GM23338 (cell line): ENCODE data around the gene INPP4A. TPM values are rescaled to one million over a fixed set of nuclear protein-coding genes. Genes with fewer than 3 reads are reported as not detected.

Experiments used
- ATAC-seq: fragments of 200-7000 bp; cut with Tn5 transposase; 3 replicates; pipeline ENCODE4 v1.9.1; 2020
- DNase-seq: peaks from one replicate; pipeline ENCODE4 v3.0.0-alpha.2; 2015; ENCODE audit warnings: low spot score
- H2AFZ ChIP-seq: fragments of 200-600 bp; sonication (generic); 2 replicates; pipeline ENCODE4 v1.8.0; 2016; ENCODE audit warnings: antibody characterized with exemption, mild to moderate bottlenecking, moderate library complexity
- H3F3A ChIP-seq: fragments of 200-600 bp; sonication (generic); replicated peaks from 2 replicates; pipeline ENCODE4 v1.8.0; 2017; ENCODE audit warnings: antibody characterized with exemption, mixed run types, low read depth
- H3K27ac ChIP-seq: fragments of 200-600 bp; sonication (generic); 2 replicates; pipeline ENCODE4 v1.6.1; 2016; ENCODE audit warnings: low read depth
- H3K27me3 ChIP-seq: fragments of 200-600 bp; sonication (generic); 2 replicates; pipeline ENCODE4 v1.8.0; 2016; ENCODE audit warnings: mild to moderate bottlenecking, mixed run types, moderate library complexity; ENCODE audit not compliant: insufficient read depth
- H3K36me3 ChIP-seq: fragments of 200-600 bp; sonication (generic); 2 replicates; pipeline ENCODE4 v1.8.0; 2016; ENCODE audit warnings: mild to moderate bottlenecking; ENCODE audit not compliant: insufficient read depth
- H3K4me1 ChIP-seq: fragments of 200-600 bp; sonication (generic); 2 replicates; pipeline ENCODE4 v1.8.0; 2016; ENCODE audit warnings: mild to moderate bottlenecking, moderate library complexity; ENCODE audit not compliant: insufficient read depth
- H3K4me2 ChIP-seq: fragments of 200-600 bp; sonication (generic); 2 replicates; pipeline ENCODE4 v1.7.1; 2017; ENCODE audit warnings: mixed run types
- H3K4me3 ChIP-seq: fragments of 200-600 bp; sonication (generic); 2 replicates; pipeline ENCODE4 v1.6.1; 2016; ENCODE audit warnings: mixed run types
- H3K79me2 ChIP-seq: fragments of 200-600 bp; sonication (generic); replicated peaks from 2 replicates; pipeline ENCODE4 v1.8.0; 2017; ENCODE audit warnings: mild to moderate bottlenecking; ENCODE audit not compliant: insufficient read depth
- H3K9me2 ChIP-seq: fragments of 200-600 bp; sonication (generic); 2 replicates; pipeline ENCODE4 v1.8.0; 2017; ENCODE audit not compliant: insufficient read depth
- H4K20me1 ChIP-seq: fragments of 200-600 bp; sonication (generic); replicated peaks from 2 replicates; pipeline ENCODE4 v1.8.0; 2017; ENCODE audit warnings: mild to moderate bottlenecking; ENCODE audit not compliant: insufficient read depth
- H3K27ac Mint-ChIP-seq: 2 replicates; pipeline ENCODE4 v1.8.0; 2020; ENCODE audit warnings: inconsistent platforms, mild to moderate bottlenecking, moderate library complexity, mixed read lengths
- H3K27me3 Mint-ChIP-seq: 3 replicates; pipeline ENCODE4 v1.8.0; 2022; ENCODE audit warnings: low read depth, mild to moderate bottlenecking, moderate library complexity, mixed read lengths, inconsistent platforms; ENCODE audit not compliant: insufficient read depth, poor library complexity
- H3K36me3 Mint-ChIP-seq: 3 replicates; pipeline ENCODE4 v1.8.0; 2021; ENCODE audit warnings: low read depth, mild to moderate bottlenecking, inconsistent platforms, moderate library complexity, mixed read lengths
- H3K4me1 Mint-ChIP-seq: 3 replicates; pipeline ENCODE4 v1.8.0; 2020; ENCODE audit warnings: mild to moderate bottlenecking, inconsistent platforms, mixed read lengths
- H3K4me3 Mint-ChIP-seq: 3 replicates; pipeline ENCODE4 v1.8.0; 2021; ENCODE audit warnings: moderate library complexity, mild to moderate bottlenecking, inconsistent platforms, mixed read lengths
- H3K9me3 Mint-ChIP-seq: 3 replicates; pipeline ENCODE4 v1.8.0; 2020; ENCODE audit warnings: moderate library complexity, mild to moderate bottlenecking, inconsistent platforms, mixed read lengths
- CREB1 ChIP-seq: fragments of 250-450 bp; sonication (Bioruptor Pico); IDR thresholded peaks from 2 replicates; pipeline ENCODE4 v1.5.0; 2020; ENCODE audit warnings: low read depth, mild to moderate bottlenecking, moderate library complexity
- ETS1 ChIP-seq: IDR thresholded peaks from 2 replicates; pipeline ENCODE4 v1.6.1; 2016; ENCODE audit warnings: antibody characterized with exemption
- EZH2 ChIP-seq: fragments of 200-600 bp; sonication (generic); IDR thresholded peaks from one replicate; pipeline ENCODE4 v1.8.0; 2017; ENCODE audit warnings: antibody characterized with exemption, mild to moderate bottlenecking, low read depth; ENCODE audit not compliant: unreplicated experiment
- EZH2phosphoT487 ChIP-seq: fragments of 200-600 bp; sonication (generic); IDR thresholded peaks from one replicate; pipeline ENCODE4 v1.8.1; 2018; ENCODE audit warnings: antibody characterized with exemption; ENCODE audit not compliant: unreplicated experiment
- JUNB ChIP-seq: IDR thresholded peaks from one replicate; pipeline ENCODE4 v1.6.1; 2016; ENCODE audit warnings: antibody characterized with exemption; ENCODE audit not compliant: unreplicated experiment
- NANOG ChIP-seq: IDR thresholded peaks from 2 replicates; pipeline ENCODE4 v1.6.1; 2016; ENCODE audit warnings: antibody characterized with exemption, borderline replicate concordance
- POLR2AphosphoS5 ChIP-seq: IDR thresholded peaks from 2 replicates; pipeline ENCODE4 v1.6.1; 2016; ENCODE audit warnings: antibody characterized with exemption, low read depth
- STAT1 ChIP-seq: IDR thresholded peaks from one replicate; pipeline ENCODE4 v1.6.1; 2016; ENCODE audit warnings: antibody characterized with exemption; ENCODE audit not compliant: unreplicated experiment
- ZNF114 ChIP-seq: fragments of 250-450 bp; sonication (Bioruptor Pico); IDR thresholded peaks from 2 replicates; pipeline ENCODE4 v1.5.0; 2020; ENCODE audit warnings: mild to moderate bottlenecking, moderate library complexity
- ZNF331 ChIP-seq: fragments of 250-450 bp; sonication (Bioruptor Pico); IDR thresholded peaks from 2 replicates; pipeline ENCODE4 v1.5.0; 2020; ENCODE audit warnings: low read depth, mild to moderate bottlenecking, moderate library complexity
- ZNF462 ChIP-seq: fragments of 250-450 bp; sonication (Bioruptor Pico); IDR thresholded peaks from 2 replicates; pipeline ENCODE4 v1.5.0; 2020; ENCODE audit warnings: mild to moderate bottlenecking, moderate library complexity
- polyA plus RNA-seq: library from polyadenylated mRNA; unstranded; fragments of >200 nt; fragmentation: Nextera tagmentation; extraction: Ambion mirVana; gene quantifications from 2 replicates; pipeline ENCODE4 v1.2.1, GENCODE V29; 2016
- total RNA-seq: library from RNA; depleted of rRNA; stranded (reverse); fragments of >200 nt; shearing (Covaris generic); gene quantifications from 2 replicates; pipeline ENCODE4 v1.2.3, GENCODE V29; 2014
- TF ChIP-seq, protein P1 (sequence below): IDR thresholded peaks from one replicate; pipeline ENCODE4 v1.6.1; 2018; ENCODE audit warnings: antibody characterized with exemption; ENCODE audit not compliant: unreplicated experiment
- TF ChIP-seq, protein P2 (sequence below), 2 experiments: fragments of 200-600 bp in 1 of 2; sonication (generic) in 1 of 2; conservative IDR thresholded peaks; 2 replicates each; pipeline versions ENCODE4 v1.5.1 to v1.6.1; 2016 to 2017; ENCODE audit warnings: antibody characterized with exemption in 2 of 2, low read depth in 2 of 2, mild to moderate bottlenecking in 2 of 2, moderate library complexity in 1 of 2

Gene INPP4A
- total and polyA plus RNA-seq, 2 experiments from 2014 or later: 8.5 to 36.9 TPM

DNA sequence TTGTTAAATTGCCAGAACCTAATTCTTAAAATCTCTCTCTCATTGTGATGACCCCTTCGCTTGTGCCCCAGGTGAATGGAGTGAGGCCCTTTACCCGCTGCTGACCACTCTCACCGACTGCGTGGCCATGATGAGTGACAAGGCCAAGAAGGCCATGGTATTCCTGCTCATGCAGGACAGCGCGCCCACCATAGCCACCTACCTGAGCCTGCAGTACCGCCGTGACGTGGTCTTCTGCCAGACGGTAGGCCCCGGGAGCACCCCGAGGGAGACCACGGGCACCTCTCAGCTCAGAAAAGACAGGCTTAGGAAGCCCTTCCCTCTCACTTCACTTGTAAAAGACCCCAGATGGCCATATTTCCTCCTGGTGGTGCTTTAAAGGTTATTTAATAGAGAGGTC lies 118.7 kb downstream of the INPP4A start:
- peaks cover under 1% of the 10 kb centered on the region; the same call in 1 of the 2 replicates for H4K20me1 ChIP-seq
- ATAC-seq (no peak), DNase-seq (no peak)
- TF ChIP-seq EZH2phosphoT487 (no peak), ETS1 (no peak), JUNB (no peak), NANOG (no peak), POLR2AphosphoS5 (no peak), EZH2 (no peak), STAT1 (no peak), ZNF331 (CRISPR knock-in tag) (no peak), CREB1 (CRISPR knock-in tag) (no peak), ZNF462 (CRISPR knock-in tag) (no peak), ZNF114 (CRISPR knock-in tag) (no peak)
- TF ChIP-seq, protein P1, sequence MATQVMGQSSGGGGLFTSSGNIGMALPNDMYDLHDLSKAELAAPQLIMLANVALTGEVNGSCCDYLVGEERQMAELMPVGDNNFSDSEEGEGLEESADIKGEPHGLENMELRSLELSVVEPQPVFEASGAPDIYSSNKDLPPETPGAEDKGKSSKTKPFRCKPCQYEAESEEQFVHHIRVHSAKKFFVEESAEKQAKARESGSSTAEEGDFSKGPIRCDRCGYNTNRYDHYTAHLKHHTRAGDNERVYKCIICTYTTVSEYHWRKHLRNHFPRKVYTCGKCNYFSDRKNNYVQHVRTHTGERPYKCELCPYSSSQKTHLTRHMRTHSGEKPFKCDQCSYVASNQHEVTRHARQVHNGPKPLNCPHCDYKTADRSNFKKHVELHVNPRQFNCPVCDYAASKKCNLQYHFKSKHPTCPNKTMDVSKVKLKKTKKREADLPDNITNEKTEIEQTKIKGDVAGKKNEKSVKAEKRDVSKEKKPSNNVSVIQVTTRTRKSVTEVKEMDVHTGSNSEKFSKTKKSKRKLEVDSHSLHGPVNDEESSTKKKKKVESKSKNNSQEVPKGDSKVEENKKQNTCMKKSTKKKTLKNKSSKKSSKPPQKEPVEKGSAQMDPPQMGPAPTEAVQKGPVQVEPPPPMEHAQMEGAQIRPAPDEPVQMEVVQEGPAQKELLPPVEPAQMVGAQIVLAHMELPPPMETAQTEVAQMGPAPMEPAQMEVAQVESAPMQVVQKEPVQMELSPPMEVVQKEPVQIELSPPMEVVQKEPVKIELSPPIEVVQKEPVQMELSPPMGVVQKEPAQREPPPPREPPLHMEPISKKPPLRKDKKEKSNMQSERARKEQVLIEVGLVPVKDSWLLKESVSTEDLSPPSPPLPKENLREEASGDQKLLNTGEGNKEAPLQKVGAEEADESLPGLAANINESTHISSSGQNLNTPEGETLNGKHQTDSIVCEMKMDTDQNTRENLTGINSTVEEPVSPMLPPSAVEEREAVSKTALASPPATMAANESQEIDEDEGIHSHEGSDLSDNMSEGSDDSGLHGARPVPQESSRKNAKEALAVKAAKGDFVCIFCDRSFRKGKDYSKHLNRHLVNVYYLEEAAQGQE: no peak
- TF ChIP-seq, protein P2, sequence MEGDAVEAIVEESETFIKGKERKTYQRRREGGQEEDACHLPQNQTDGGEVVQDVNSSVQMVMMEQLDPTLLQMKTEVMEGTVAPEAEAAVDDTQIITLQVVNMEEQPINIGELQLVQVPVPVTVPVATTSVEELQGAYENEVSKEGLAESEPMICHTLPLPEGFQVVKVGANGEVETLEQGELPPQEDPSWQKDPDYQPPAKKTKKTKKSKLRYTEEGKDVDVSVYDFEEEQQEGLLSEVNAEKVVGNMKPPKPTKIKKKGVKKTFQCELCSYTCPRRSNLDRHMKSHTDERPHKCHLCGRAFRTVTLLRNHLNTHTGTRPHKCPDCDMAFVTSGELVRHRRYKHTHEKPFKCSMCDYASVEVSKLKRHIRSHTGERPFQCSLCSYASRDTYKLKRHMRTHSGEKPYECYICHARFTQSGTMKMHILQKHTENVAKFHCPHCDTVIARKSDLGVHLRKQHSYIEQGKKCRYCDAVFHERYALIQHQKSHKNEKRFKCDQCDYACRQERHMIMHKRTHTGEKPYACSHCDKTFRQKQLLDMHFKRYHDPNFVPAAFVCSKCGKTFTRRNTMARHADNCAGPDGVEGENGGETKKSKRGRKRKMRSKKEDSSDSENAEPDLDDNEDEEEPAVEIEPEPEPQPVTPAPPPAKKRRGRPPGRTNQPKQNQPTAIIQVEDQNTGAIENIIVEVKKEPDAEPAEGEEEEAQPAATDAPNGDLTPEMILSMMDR (conservative IDR thresholded peaks at IDR 0.05; ENCODE audit: low read depth in 2 of 2): no peak
- H3K9me2 ChIP-seq: no peaks in the 10 kb centered on the region
- H3K4me2 ChIP-seq: no peak overlapping the region
- no peak overlapping the region for H3K4me3 Mint-ChIP-seq
- H3K4me3 ChIP-seq: no peak overlapping the region
- no peaks in the 10 kb centered on the region for H3K4me1 ChIP-seq
- H3K27ac ChIP-seq: no peak overlapping the region
- no peaks in the 10 kb centered on the region for H3K4me1 Mint-ChIP-seq
- H2AFZ ChIP-seq: no peak overlapping the region
- H3K36me3 Mint-ChIP-seq: peaks cover 28% of the 10 kb centered on the region
- H3K36me3 ChIP-seq: 0 out of 2 replicates have a peak, but pooled peaks cover 7% of the 10 kb centered on the region
- H3F3A ChIP-seq: no peaks in the 10 kb centered on the region
- H3K27me3 ChIP-seq: no peaks in the 10 kb centered on the region
- peaks cover 7% of the 10 kb centered on the region for H3K27me3 Mint-ChIP-seq
- peak overlapping the region; percentile 71; the same call in 1 of the 2 replicates for H3K27ac Mint-ChIP-seq
- no peaks in the 10 kb centered on the region for H3K9me3 Mint-ChIP-seq
- H3K79me2 ChIP-seq: no peaks in the 10 kb centered on the region
